ENCODE results near the gene STRBP.

GRCh38 chr9:123225995-123226394 lies 42.4 kb downstream of the STRBP start:
- no peak for TF ChIP-seq CTCF (IDR thresholded peaks at IDR 0.05; ENCODE audit: low read depth, low read length)
- no peak for TF ChIP-seq POLR2A (IDR thresholded peaks at IDR 0.05; ENCODE audit: extremely low read depth, insufficient read length)
